PC-9 (cell line): Measurements from ENCODE around the gene NCBP2. TPM values are rescaled to one million over a fixed set of nuclear protein-coding genes. Genes with fewer than 3 reads are reported as not detected.

Source experiments
- BruUV-seq: library from RNA; stranded (reverse); fragments of 400-500 nt; replicated peaks from 2 replicates; lab custom pipeline; 2021; lab: Mats Ljungman, UMichigan
- CTCF ChIA-PET: fragments of 300-600 bp; sonication (Branson Sonifier 250); formaldehyde crosslinking; loops from one replicate; lab custom pipeline; 2022; ENCODE audit warnings: antibody characterized with exemption; lab: Charles Lee
- POLR2A ChIA-PET: fragments of 300-600 bp; sonication (Branson Sonifier 250); formaldehyde crosslinking; loops from one replicate; lab custom pipeline; 2022; ENCODE audit warnings: antibody characterized with exemption; ENCODE audit not compliant: unreplicated experiment; lab: Charles Lee
- DNase-seq, 2 experiments: peaks; one replicate each; pipeline versions ENCODE4 v3.0.0 to v3.0.0-alpha.2; 2015 to 2022; ENCODE audit warnings: mixed read lengths in 1 of 2
- H2AFZ ChIP-seq: fragments of 200-600 bp; sonication (generic); 2 replicates; pipeline ENCODE4 v1.8.1; 2017; ENCODE audit warnings: antibody characterized with exemption
- H3F3A ChIP-seq: fragments of 200-600 bp; sonication (generic); 2 replicates; pipeline ENCODE4 v1.8.1; 2017; ENCODE audit warnings: antibody characterized with exemption, mild to moderate bottlenecking, low read depth; ENCODE audit not compliant: insufficient read depth
- H3K27ac ChIP-seq: fragments of 200-600 bp; sonication (generic); 2 replicates; pipeline ENCODE4 v1.6.1; 2016; ENCODE audit warnings: mixed run types
- H3K27me3 ChIP-seq: fragments of 200-600 bp; sonication (generic); 2 replicates; pipeline ENCODE4 v1.6.1; 2016; ENCODE audit warnings: low read depth, mixed run types; ENCODE audit not compliant: insufficient read depth
- H3K36me3 ChIP-seq: fragments of 200-600 bp; sonication (generic); 2 replicates; pipeline ENCODE4 v1.6.1; 2016; ENCODE audit warnings: low read depth, mixed run types
- H3K4me1 ChIP-seq: fragments of 200-600 bp; sonication (generic); replicated peaks from 2 replicates; pipeline ENCODE4 v1.6.1; 2016; ENCODE audit warnings: mixed run types; ENCODE audit not compliant: insufficient read depth
- H3K4me2 ChIP-seq: fragments of 200-600 bp; sonication (generic); 2 replicates; pipeline ENCODE4 v1.6.1; 2017; ENCODE audit warnings: mixed run types
- H3K4me3 ChIP-seq: fragments of 200-600 bp; sonication (generic); 2 replicates; pipeline ENCODE4 v1.6.1; 2016; ENCODE audit warnings: mixed run types
- H3K79me2 ChIP-seq: fragments of 200-600 bp; sonication (generic); 2 replicates; pipeline ENCODE4 v1.6.1; 2017; ENCODE audit warnings: low read depth, mixed run types
- H3K9me2 ChIP-seq: fragments of 200-600 bp; sonication (generic); 2 replicates; pipeline ENCODE4 v1.8.1; 2017; ENCODE audit warnings: mild to moderate bottlenecking; ENCODE audit not compliant: insufficient read depth
- H3K9me3 ChIP-seq: fragments of 200-600 bp; sonication (generic); 2 replicates; pipeline ENCODE4 v1.8.1; 2016; ENCODE audit warnings: low read depth; ENCODE audit not compliant: insufficient read depth
- H4K20me1 ChIP-seq: fragments of 200-600 bp; sonication (generic); 2 replicates; pipeline ENCODE4 v1.8.1; 2017; ENCODE audit not compliant: insufficient read depth
- EZH2 ChIP-seq: fragments of 200-600 bp; sonication (generic); IDR thresholded peaks from 2 replicates; pipeline ENCODE4 v1.8.0; 2017; ENCODE audit warnings: antibody characterized with exemption, low read depth
- intact Hi-C: fragments of 100-400 bp; cut with micrococcal nuclease; formaldehyde crosslinking; loops from one replicate; pipeline ENCODE4 v1.10.0; 2022; ENCODE audit not compliant: unreplicated experiment
- total RNA-seq: library from RNA; stranded (reverse); gene quantifications from 2 replicates; pipeline ENCODE4 v1.2.3, GENCODE V29; 2021
- TF ChIP-seq, protein P1 (sequence below): fragments of 200-600 bp; sonication (generic); conservative IDR thresholded peaks from 2 replicates; pipeline ENCODE4 v1.6.1; 2017; ENCODE audit warnings: mixed run types, antibody characterized with exemption, mild to moderate bottlenecking, moderate library complexity

NCBP2 gene
- total RNA-seq, 1 experiment from 2014 or later = 91.8 TPM

DNA sequence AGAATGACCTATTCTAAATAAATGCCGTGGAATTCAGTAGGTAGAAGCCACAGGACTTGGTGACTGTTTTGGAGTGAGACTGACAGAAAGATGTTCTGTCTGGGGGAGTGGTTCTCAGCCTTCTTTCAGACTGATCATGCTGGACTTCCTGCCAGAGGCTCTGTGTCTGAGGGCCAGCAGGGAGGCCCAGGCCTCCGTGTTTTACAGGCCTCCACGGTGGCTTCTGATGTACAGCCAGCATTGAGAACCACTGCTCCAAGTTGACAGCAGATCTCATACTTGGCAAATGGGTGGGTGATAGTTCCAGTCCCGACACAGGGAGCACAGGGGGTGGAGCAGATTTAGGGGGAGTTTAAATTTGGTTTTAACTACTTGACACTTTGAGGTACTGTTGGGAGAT lies 33.0 kb upstream of the NCBP2 start:
- no peak overlapping the region for H2AFZ ChIP-seq
- no peaks in the 10 kb centered on the region for H4K20me1 ChIP-seq
- BruUV-seq = no TSS peak
- no peaks in the 10 kb centered on the region for H3K9me3 ChIP-seq
- no peak overlapping the region for H3K27ac ChIP-seq
- H3K27me3 ChIP-seq = peaks cover 12% of the 10 kb centered on the region
- no peak for DNase-seq
- CTCF ChIA-PET = no interaction called here
- no peaks in the 10 kb centered on the region for H3K36me3 ChIP-seq
- H3K4me3 ChIP-seq = no peak overlapping the region
- intact Hi-C loops = no loop called here
- no peaks in the 10 kb centered on the region for H3K4me1 ChIP-seq
- no peak for TF ChIP-seq EZH2
- TF ChIP-seq, protein P1, sequence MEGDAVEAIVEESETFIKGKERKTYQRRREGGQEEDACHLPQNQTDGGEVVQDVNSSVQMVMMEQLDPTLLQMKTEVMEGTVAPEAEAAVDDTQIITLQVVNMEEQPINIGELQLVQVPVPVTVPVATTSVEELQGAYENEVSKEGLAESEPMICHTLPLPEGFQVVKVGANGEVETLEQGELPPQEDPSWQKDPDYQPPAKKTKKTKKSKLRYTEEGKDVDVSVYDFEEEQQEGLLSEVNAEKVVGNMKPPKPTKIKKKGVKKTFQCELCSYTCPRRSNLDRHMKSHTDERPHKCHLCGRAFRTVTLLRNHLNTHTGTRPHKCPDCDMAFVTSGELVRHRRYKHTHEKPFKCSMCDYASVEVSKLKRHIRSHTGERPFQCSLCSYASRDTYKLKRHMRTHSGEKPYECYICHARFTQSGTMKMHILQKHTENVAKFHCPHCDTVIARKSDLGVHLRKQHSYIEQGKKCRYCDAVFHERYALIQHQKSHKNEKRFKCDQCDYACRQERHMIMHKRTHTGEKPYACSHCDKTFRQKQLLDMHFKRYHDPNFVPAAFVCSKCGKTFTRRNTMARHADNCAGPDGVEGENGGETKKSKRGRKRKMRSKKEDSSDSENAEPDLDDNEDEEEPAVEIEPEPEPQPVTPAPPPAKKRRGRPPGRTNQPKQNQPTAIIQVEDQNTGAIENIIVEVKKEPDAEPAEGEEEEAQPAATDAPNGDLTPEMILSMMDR = no peak
- POLR2A ChIA-PET = no interaction called here
- 0 out of 2 replicates have a peak, but pooled peaks cover 5% of the 10 kb centered on the region for H3F3A ChIP-seq
- no peak overlapping the region for H3K4me2 ChIP-seq
- H3K9me2 ChIP-seq = no peaks in the 10 kb centered on the region
- H3K79me2 ChIP-seq = no peaks in the 10 kb centered on the region

DNA sequence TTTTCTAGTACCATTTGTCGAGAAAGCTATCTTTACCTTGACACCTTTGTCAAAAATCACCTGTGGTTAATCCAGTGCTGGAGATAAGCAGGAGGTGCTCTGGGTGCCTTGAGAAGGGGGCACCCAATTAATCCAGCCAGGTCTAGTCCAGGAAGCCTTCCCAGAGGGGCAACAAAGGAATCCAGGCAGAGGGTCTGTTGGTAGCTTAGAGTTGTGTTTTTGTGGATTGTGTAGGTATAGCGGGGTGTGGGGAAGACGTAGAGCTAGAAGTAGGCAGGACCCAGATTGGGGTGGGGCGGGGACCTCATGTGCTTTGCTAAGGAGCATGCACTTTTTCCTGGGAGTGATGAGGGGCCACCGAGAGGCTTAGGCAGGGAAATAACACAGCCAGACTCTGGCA lies 32.3 kb upstream of the NCBP2 start:
- H3K9me3 ChIP-seq = no peaks in the 10 kb centered on the region
- ChIA-PET POLR2A (no interaction called here), CTCF (interaction anchor here (0.7 kb wide), 1 partner anchor 407 kb away, joined by 6 read pairs; no protein-coding TSS in a partner anchor)
- H3K9me2 ChIP-seq = no peaks in the 10 kb centered on the region
- H3K4me1 ChIP-seq = no peaks in the 10 kb centered on the region
- TF ChIP-seq EZH2 = no peak
- TF ChIP-seq, protein P1 = no peak
- H3K79me2 ChIP-seq = no peaks in the 10 kb centered on the region
- no peaks in the 10 kb centered on the region for H3K36me3 ChIP-seq
- H3K27ac ChIP-seq = no peak overlapping the region
- no peak for DNase-seq
- H3K4me2 ChIP-seq = no peak overlapping the region
- no peak overlapping the region for H2AFZ ChIP-seq
- intact Hi-C loops = no loop called here
- no peak overlapping the region for H3K4me3 ChIP-seq
- H3F3A ChIP-seq = 0 out of 2 replicates have a peak, but pooled peaks cover 5% of the 10 kb centered on the region
- peaks cover 16% of the 10 kb centered on the region for H3K27me3 ChIP-seq
- H4K20me1 ChIP-seq = no peaks in the 10 kb centered on the region
- no TSS peak for BruUV-seq

DNA sequence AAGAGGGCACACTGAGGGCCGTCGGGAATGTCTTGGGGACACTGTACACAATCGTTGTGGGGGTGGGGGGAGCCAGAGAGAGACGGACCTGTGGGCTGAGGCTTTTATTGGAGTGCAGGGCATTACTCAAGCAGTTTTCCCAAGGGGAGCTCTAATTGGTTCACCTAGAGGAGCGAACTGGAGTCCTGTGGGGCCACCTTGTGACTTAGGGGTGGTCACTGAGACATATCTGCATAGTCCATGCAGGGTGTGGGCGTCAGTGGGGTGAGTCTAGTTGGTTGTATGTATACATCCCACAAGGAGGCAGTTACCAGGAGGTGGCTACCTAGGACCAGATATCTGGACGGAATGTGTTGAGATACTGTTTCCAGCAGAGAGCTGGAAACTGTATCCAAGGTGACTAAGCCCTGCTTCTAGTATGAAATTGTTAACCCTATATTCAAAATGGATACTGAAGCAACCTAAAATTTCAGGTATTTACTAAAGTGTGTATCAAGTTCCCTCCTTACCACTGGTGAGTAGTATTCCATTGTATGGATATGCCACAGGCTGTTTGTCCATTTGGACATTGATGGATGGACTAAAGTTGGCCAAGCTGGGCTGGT lies 28.9 kb upstream of the NCBP2 start:
- H3K9me3 ChIP-seq = no peaks in the 10 kb centered on the region
- no peaks in the 10 kb centered on the region for H3K36me3 ChIP-seq
- CTCF ChIA-PET = interaction anchor here (0.7 kb wide), 1 partner anchor 19 kb away, joined by 3 read pairs; no protein-coding TSS in a partner anchor
- H3K4me3 ChIP-seq = no peak overlapping the region
- no peak overlapping the region for H3K27ac ChIP-seq
- peak; percentile 30 to 64 for DNase-seq
- H3K27me3 ChIP-seq = peaks cover 22% of the 10 kb centered on the region
- TF ChIP-seq, protein P1 = peak; percentile 12; the same call in 1 of the 2 replicates
- TF ChIP-seq EZH2 = no peak
- H3K79me2 ChIP-seq = no peaks in the 10 kb centered on the region
- H2AFZ ChIP-seq = no peak overlapping the region
- no peak overlapping the region for H3K4me2 ChIP-seq
- no peaks in the 10 kb centered on the region for H3K9me2 ChIP-seq
- 0 out of 2 replicates have a peak, but pooled peaks cover 5% of the 10 kb centered on the region for H3F3A ChIP-seq
- no peaks in the 10 kb centered on the region for H4K20me1 ChIP-seq
- BruUV-seq = no TSS peak
- POLR2A ChIA-PET = no interaction called here
- intact Hi-C loops = loop anchor here (1.0 kb wide), 2 partner anchors 133 to 435 kb away; no protein-coding TSS in a partner anchor
- no peaks in the 10 kb centered on the region for H3K4me1 ChIP-seq
